HEK293 (cell line): Measurements from ENCODE around the gene CCDC158.

Source experiments
- ZNF311 ChIP-seq: fragments of 450-650 bp; formaldehyde crosslinking; IDR thresholded peaks from 2 replicates; pipeline ENCODE4 v1.5.1; 2017; ENCODE audit warnings: missing biosample characterization, missing genetic modification characterization, borderline replicate concordance
- ZNF37A ChIP-seq: fragments of 450-650 bp; IDR thresholded peaks from 2 replicates; pipeline ENCODE4 v1.5.1; 2018; ENCODE audit warnings: missing biosample characterization, missing genetic modification characterization
- ZNF785 ChIP-seq: fragments of 450-650 bp; formaldehyde crosslinking; IDR thresholded peaks from 2 replicates; pipeline ENCODE4 v1.5.1; 2016; ENCODE audit warnings: missing biosample characterization, missing genetic modification characterization
- TF ChIP-seq, protein P1 (sequence below): fragments of 450-650 bp; formaldehyde crosslinking; IDR thresholded peaks from 2 replicates; pipeline ENCODE4 v1.5.1; 2016; ENCODE audit warnings: missing biosample characterization, missing genetic modification characterization
- TF ChIP-seq, protein P2 (sequence below): fragments of 450-650 bp; formaldehyde crosslinking; IDR thresholded peaks from 2 replicates; pipeline ENCODE4 v1.5.1; 2017; ENCODE audit warnings: missing biosample characterization, mild to moderate bottlenecking, missing genetic modification characterization, moderate library complexity
- TF ChIP-seq, protein P3 (sequence below): fragments of 450-650 bp; formaldehyde crosslinking; IDR thresholded peaks from 2 replicates; pipeline ENCODE4 v1.5.1; 2016; ENCODE audit warnings: missing biosample characterization, missing genetic modification characterization
- TF ChIP-seq, protein P4 (sequence below): fragments of 450-650 bp; formaldehyde crosslinking; IDR thresholded peaks from 2 replicates; pipeline ENCODE4 v1.5.1; 2016; ENCODE audit warnings: missing biosample characterization, missing genetic modification characterization, borderline replicate concordance

DNA sequence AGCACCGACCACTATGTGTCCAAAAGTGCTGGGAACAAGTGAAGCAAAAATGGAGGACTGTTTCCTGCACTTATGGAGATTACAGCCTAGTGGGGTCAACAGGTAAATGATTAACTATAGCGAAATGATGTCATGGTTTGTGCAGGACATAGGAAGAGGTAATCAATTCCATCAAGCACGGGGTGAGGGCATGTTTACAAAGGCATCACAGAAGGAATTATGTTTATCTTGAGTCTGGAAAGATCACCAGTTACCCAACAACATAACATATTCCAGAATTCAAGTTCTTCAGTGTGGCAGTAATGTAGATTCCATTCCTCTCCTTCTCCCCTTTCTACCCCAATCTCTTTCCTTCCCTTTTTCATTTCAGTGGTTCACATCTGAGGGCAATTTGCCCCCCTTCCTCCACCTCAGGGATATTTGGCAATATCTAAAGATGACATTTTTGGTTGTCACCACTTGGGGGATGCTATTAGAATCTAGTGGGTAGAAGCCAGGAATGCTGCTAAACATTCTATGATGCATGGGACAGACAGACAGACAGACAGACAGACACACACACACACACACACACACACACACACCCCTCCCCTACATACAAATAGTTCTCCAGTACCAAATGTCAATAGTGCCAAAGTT lies 145.3 kb downstream of the CCDC158 start:
- TF ChIP-seq, protein P1, sequence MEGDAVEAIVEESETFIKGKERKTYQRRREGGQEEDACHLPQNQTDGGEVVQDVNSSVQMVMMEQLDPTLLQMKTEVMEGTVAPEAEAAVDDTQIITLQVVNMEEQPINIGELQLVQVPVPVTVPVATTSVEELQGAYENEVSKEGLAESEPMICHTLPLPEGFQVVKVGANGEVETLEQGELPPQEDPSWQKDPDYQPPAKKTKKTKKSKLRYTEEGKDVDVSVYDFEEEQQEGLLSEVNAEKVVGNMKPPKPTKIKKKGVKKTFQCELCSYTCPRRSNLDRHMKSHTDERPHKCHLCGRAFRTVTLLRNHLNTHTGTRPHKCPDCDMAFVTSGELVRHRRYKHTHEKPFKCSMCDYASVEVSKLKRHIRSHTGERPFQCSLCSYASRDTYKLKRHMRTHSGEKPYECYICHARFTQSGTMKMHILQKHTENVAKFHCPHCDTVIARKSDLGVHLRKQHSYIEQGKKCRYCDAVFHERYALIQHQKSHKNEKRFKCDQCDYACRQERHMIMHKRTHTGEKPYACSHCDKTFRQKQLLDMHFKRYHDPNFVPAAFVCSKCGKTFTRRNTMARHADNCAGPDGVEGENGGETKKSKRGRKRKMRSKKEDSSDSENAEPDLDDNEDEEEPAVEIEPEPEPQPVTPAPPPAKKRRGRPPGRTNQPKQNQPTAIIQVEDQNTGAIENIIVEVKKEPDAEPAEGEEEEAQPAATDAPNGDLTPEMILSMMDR (tag by site-specific recombination) = no peak
- TF ChIP-seq, protein P2, sequence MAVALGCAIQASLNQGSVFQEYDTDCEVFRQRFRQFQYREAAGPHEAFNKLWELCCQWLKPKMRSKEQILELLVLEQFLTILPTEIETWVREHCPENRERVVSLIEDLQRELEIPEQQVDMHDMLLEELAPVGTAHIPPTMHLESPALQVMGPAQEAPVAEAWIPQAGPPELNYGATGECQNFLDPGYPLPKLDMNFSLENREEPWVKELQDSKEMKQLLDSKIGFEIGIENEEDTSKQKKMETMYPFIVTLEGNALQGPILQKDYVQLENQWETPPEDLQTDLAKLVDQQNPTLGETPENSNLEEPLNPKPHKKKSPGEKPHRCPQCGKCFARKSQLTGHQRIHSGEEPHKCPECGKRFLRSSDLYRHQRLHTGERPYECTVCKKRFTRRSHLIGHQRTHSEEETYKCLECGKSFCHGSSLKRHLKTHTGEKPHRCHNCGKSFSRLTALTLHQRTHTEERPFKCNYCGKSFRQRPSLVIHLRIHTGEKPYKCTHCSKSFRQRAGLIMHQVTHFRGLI = no peak
- TF ChIP-seq ZNF785 (tag by site-specific recombination) (no peak), ZNF311 (tag by site-specific recombination) (no peak), ZNF37A (tag by site-specific recombination) (no peak)
- TF ChIP-seq, protein P3, sequence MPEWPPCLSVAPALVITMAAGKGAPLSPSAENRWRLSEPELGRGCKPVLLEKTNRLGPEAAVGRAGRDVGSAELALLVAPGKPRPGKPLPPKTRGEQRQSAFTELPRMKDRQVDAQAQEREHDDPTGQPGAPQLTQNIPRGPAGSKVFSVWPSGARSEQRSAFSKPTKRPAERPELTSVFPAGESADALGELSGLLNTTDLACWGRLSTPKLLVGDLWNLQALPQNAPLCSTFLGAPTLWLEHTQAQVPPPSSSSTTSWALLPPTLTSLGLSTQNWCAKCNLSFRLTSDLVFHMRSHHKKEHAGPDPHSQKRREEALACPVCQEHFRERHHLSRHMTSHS (tag by site-specific recombination) = no peak
- TF ChIP-seq, protein P4, sequence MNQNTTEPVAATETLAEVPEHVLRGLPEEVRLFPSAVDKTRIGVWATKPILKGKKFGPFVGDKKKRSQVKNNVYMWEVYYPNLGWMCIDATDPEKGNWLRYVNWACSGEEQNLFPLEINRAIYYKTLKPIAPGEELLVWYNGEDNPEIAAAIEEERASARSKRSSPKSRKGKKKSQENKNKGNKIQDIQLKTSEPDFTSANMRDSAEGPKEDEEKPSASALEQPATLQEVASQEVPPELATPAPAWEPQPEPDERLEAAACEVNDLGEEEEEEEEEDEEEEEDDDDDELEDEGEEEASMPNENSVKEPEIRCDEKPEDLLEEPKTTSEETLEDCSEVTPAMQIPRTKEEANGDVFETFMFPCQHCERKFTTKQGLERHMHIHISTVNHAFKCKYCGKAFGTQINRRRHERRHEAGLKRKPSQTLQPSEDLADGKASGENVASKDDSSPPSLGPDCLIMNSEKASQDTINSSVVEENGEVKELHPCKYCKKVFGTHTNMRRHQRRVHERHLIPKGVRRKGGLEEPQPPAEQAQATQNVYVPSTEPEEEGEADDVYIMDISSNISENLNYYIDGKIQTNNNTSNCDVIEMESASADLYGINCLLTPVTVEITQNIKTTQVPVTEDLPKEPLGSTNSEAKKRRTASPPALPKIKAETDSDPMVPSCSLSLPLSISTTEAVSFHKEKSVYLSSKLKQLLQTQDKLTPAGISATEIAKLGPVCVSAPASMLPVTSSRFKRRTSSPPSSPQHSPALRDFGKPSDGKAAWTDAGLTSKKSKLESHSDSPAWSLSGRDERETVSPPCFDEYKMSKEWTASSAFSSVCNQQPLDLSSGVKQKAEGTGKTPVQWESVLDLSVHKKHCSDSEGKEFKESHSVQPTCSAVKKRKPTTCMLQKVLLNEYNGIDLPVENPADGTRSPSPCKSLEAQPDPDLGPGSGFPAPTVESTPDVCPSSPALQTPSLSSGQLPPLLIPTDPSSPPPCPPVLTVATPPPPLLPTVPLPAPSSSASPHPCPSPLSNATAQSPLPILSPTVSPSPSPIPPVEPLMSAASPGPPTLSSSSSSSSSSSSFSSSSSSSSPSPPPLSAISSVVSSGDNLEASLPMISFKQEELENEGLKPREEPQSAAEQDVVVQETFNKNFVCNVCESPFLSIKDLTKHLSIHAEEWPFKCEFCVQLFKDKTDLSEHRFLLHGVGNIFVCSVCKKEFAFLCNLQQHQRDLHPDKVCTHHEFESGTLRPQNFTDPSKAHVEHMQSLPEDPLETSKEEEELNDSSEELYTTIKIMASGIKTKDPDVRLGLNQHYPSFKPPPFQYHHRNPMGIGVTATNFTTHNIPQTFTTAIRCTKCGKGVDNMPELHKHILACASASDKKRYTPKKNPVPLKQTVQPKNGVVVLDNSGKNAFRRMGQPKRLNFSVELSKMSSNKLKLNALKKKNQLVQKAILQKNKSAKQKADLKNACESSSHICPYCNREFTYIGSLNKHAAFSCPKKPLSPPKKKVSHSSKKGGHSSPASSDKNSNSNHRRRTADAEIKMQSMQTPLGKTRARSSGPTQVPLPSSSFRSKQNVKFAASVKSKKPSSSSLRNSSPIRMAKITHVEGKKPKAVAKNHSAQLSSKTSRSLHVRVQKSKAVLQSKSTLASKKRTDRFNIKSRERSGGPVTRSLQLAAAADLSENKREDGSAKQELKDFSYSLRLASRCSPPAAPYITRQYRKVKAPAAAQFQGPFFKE = no peak
